IMR-90 (cell line): Measurements from ENCODE around the gene SPATA31E1. TPM values are rescaled to one million over a fixed set of nuclear protein-coding genes. Genes with fewer than 3 reads are reported as not detected.
"Not testable (repeated sequence)": the region's sequence is repeated elsewhere in the genome, so short reads cannot be mapped to it uniquely, and the experiment has no call there.

Experiments used
- ATAC-seq: fragments of 200-7000 bp; cut with Tn5 transposase; 2 replicates; pipeline ENCODE4 v1.9.1; 2020; ENCODE audit warnings: low read depth, mild to moderate bottlenecking, moderate library complexity
- BruUV-seq: library from RNA; stranded (reverse); fragments of 400-500 nt; replicated peaks from 2 replicates; lab custom pipeline; 2021; lab: Mats Ljungman, UMichigan
- CTCF ChIA-PET: fragments of 300-600 bp; formaldehyde crosslinking; extraction: SDS; loops from one replicate; lab custom pipeline; 2021; ENCODE audit warnings: antibody characterized with exemption; lab: Yijun Ruan, JAX
- POLR2A ChIA-PET: fragments of 300-600 bp; sonication (Branson Sonifier 250); formaldehyde crosslinking; loops from one replicate; lab custom pipeline; 2022; ENCODE audit warnings: antibody characterized with exemption; ENCODE audit not compliant: unreplicated experiment; lab: Charles Lee
- DNase-seq: peaks from one replicate; pipeline ENCODE4 v3.0.0; 2013
- H2AFZ ChIP-seq: replicated peaks from 2 replicates; pipeline ENCODE3; 2013; ENCODE audit warnings: low read length, mild to moderate bottlenecking; ENCODE audit not compliant: poor library complexity
- H2AK5ac ChIP-seq: 2 replicates; pipeline ENCODE4 v1.6.1; 2013; ENCODE audit warnings: low read depth, low read length, inconsistent platforms
- H2AK9ac ChIP-seq: replicated peaks from 2 replicates; pipeline ENCODE3; 2013; ENCODE audit warnings: mild to moderate bottlenecking, low read depth, low read length, moderate library complexity; ENCODE audit not compliant: poor library complexity
- H2BK120ac ChIP-seq: 2 replicates; pipeline ENCODE4 v1.6.1; 2013; ENCODE audit warnings: low read depth, low read length, inconsistent platforms
- H2BK15ac ChIP-seq: 3 replicates; pipeline ENCODE4 v1.6.1; 2013; ENCODE audit warnings: low read depth, low read length, inconsistent platforms
- H2BK20ac ChIP-seq: 2 replicates; pipeline ENCODE4 v1.6.1; 2013; ENCODE audit warnings: low read depth, mild to moderate bottlenecking, inconsistent platforms, low read length, moderate library complexity
- H2BK5ac ChIP-seq: 2 replicates; pipeline ENCODE4 v1.6.1; 2013; ENCODE audit warnings: mild to moderate bottlenecking, low read depth, low read length, inconsistent platforms; ENCODE audit not compliant: poor library complexity, severe bottlenecking
- H3K14ac ChIP-seq: replicated peaks from 2 replicates; pipeline ENCODE4 v1.6.1; 2013; ENCODE audit warnings: low read depth, low read length, inconsistent platforms
- H3K18ac ChIP-seq: 2 replicates; pipeline ENCODE4 v1.6.1; 2013; ENCODE audit warnings: low read depth, low read length, control low read depth
- H3K23ac ChIP-seq: 2 replicates; pipeline ENCODE4 v1.6.1; 2013; ENCODE audit warnings: low read depth, low read length, inconsistent platforms
- H3K27ac ChIP-seq: 2 replicates; pipeline ENCODE4 v1.5.1; 2013; ENCODE audit warnings: mild to moderate bottlenecking, control low read depth, low read length; ENCODE audit not compliant: insufficient read depth
- H3K27me3 ChIP-seq: 2 replicates; pipeline ENCODE4 v1.6.1; 2013; ENCODE audit warnings: low read length; ENCODE audit not compliant: control insufficient read depth, insufficient read depth
- H3K36me3 ChIP-seq: 2 replicates; pipeline ENCODE4 v1.6.1; 2013; ENCODE audit warnings: low read length, mixed read lengths; ENCODE audit not compliant: control insufficient read depth, insufficient read depth
- H3K4ac ChIP-seq: 2 replicates; pipeline ENCODE4 v1.6.1; 2013; ENCODE audit warnings: low read depth, low read length, inconsistent platforms
- H3K4me1 ChIP-seq: 2 replicates; pipeline ENCODE4 v1.6.1; 2013; ENCODE audit warnings: low read length, mixed read lengths; ENCODE audit not compliant: control insufficient read depth, insufficient read depth
- H3K4me2 ChIP-seq: 2 replicates; pipeline ENCODE4 v1.6.1; 2013; ENCODE audit warnings: low read depth, mild to moderate bottlenecking, control low read depth, low read length, moderate library complexity
- H3K4me3 ChIP-seq: 2 replicates; pipeline ENCODE4 v1.5.1; 2013; ENCODE audit warnings: low read depth, mild to moderate bottlenecking, control low read depth, low read length, moderate library complexity; ENCODE audit not compliant: insufficient read depth
- H3K56ac ChIP-seq: 2 replicates; pipeline ENCODE4 v1.6.1; 2013; ENCODE audit warnings: low read length, inconsistent platforms; ENCODE audit not compliant: insufficient read depth; ENCODE audit errors: extremely low read depth
- H3K79me1 ChIP-seq, 2 experiments: 2 replicates each; pipeline ENCODE4 v1.6.1; 2013; ENCODE audit warnings: low read length in 2 of 2, inconsistent platforms in 1 of 2, low read depth in 1 of 2
- H3K9ac ChIP-seq: 2 replicates; pipeline ENCODE4 v1.6.1; 2013; ENCODE audit warnings: low read depth, low read length, control low read depth
- H3K9me1 ChIP-seq: 2 replicates; pipeline ENCODE4 v1.6.1; 2013; ENCODE audit warnings: low read length, inconsistent platforms; ENCODE audit not compliant: insufficient read depth
- H3K9me3 ChIP-seq: 2 replicates; pipeline ENCODE4 v1.6.1; 2013; ENCODE audit warnings: low read length; ENCODE audit not compliant: control insufficient read depth, insufficient read depth
- H4K20me1 ChIP-seq: 2 replicates; pipeline ENCODE4 v1.6.1; 2013; ENCODE audit warnings: low read length, inconsistent platforms; ENCODE audit not compliant: insufficient read depth
- H4K5ac ChIP-seq: 2 replicates; pipeline ENCODE4 v1.6.1; 2013; ENCODE audit warnings: mild to moderate bottlenecking, low read depth, low read length, control low read depth
- H4K8ac ChIP-seq, 2 experiments: 2 replicates each; pipeline ENCODE4 v1.6.1; 2013; ENCODE audit warnings: low read depth in 2 of 2, low read length in 2 of 2, control low read depth in 1 of 2, inconsistent platforms in 1 of 2
- H4K91ac ChIP-seq: 2 replicates; pipeline ENCODE4 v1.6.1; 2013; ENCODE audit warnings: low read depth, low read length, inconsistent platforms; ENCODE audit not compliant: insufficient read depth
- CEBPB ChIP-seq: IDR thresholded peaks from 2 replicates; pipeline ENCODE4 v1.6.1; 2012; ENCODE audit warnings: low read depth, low read length, improper control_type of control experiment
- RCOR1 ChIP-seq: IDR thresholded peaks from 2 replicates; pipeline ENCODE4 v1.6.1; 2012; ENCODE audit warnings: mild to moderate bottlenecking, low read length, improper control_type of control experiment; ENCODE audit not compliant: insufficient replicate concordance
- USF2 ChIP-seq: fragments of 150-350 bp; IDR thresholded peaks from 2 replicates; pipeline ENCODE4 v1.6.1; 2017; ENCODE audit warnings: mild to moderate bottlenecking, antibody characterized with exemption, low read length, low read depth
- WGBS, 2 experiments: methylation state at CpG; one replicate each; pipeline versions ENCODE4 v1.1.5 to v1.1.7; 2013; ENCODE audit warnings: missing lambda C conversion rate in 2 of 2; ENCODE audit not compliant: insufficient read length in 1 of 2; ENCODE audit errors: extremely low coverage in 2 of 2; 5-methylcytosine and 5-hydroxymethylcytosine counted together
- dilution Hi-C: fragments of 300-500 bp; cut with HindIII; formaldehyde crosslinking; loops from one replicate; pipeline ENCODE4 v1.14.3; 2018; ENCODE audit warnings: low sequenced_read_pairs; ENCODE audit not compliant: unreplicated experiment
- in situ Hi-C: fragments of 300-500 bp; cut with MboI; formaldehyde crosslinking; loops from 3 replicates; pipeline ENCODE4 v1.14.3; 2019; ENCODE audit warnings: low sequenced_read_pairs, inconsistent platforms, mixed read lengths
- intact Hi-C: fragments of 100-400 bp; cut with micrococcal nuclease; formaldehyde crosslinking; loops from 2 replicates; pipeline ENCODE4 v1.10.0; 2022
- polyA plus RNA-seq, 3 experiments: library from polyadenylated mRNA; depleted of rRNA; stranded (reverse); fragments of >200 nt; gene quantifications; 2 replicates each; pipeline ENCODE4 v1.2.3, GENCODE V29; 2012; ENCODE audit warnings: low replicate concordance in 1 of 3
- total RNA-seq: library from RNA; depleted of rRNA; stranded (reverse); fragments of >200 nt; gene quantifications from 2 replicates; pipeline ENCODE4 v1.2.3, GENCODE V29; 2012

Gene SPATA31E1
- total and polyA plus RNA-seq, 2 of the 4 experiments (the other 2 are of a cell fraction) = 0.03 TPM; not detected in 1

GRCh38 chr9:87898151-87898550, 15.5 kb downstream of the SPATA31E1 start:
- TF ChIP-seq CEBPB = no peak
- no peak for TF ChIP-seq RCOR1
- no peak for TF ChIP-seq USF2

DNA sequence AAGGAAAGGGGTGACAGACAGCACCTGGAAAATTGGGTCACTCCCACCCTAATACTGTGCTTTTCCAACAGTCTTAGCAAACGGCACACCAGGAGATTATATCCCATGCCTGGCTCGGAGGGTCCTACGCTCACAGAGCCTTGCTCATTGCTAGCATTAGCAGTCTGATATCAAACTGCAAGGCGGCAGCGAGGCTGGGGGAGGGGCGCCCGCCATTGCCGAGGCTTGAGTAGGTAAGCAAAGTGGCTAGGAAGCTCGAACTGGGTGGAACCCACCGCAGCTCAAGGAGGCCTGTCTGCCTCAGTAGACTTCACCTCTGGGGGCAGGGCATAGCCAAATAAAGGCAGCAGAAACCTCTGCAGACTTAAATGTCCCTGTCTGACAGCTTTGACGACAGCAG, 19.7 kb downstream of the SPATA31E1 start:
- BruUV-seq, H3K79me1 ChIP-seq, H3K9ac ChIP-seq, H3K27me3 ChIP-seq, H2BK15ac ChIP-seq, ATAC-seq, H2AK5ac ChIP-seq, H3K14ac ChIP-seq, H3K27ac ChIP-seq, H3K4me3 ChIP-seq, H3K23ac ChIP-seq, H3K36me3 ChIP-seq, CTCF ChIA-PET, H4K91ac ChIP-seq, H3K4me1 ChIP-seq, H3K9me1 ChIP-seq, H3K9me3 ChIP-seq, H4K20me1 ChIP-seq, H2BK5ac ChIP-seq, H3K4ac ChIP-seq, H2AFZ ChIP-seq, H3K18ac ChIP-seq, H2AK9ac ChIP-seq, H2BK20ac ChIP-seq, intact Hi-C loops, dilution Hi-C loops, H4K5ac ChIP-seq, in situ Hi-C loops, H3K4me2 ChIP-seq, H2BK120ac ChIP-seq, POLR2A ChIA-PET, DNase-seq, H3K56ac ChIP-seq, H4K8ac ChIP-seq: not testable (repeated sequence)
- 89% methylated on average over 5 of the region's 11 CpGs; no CpG with 5 or more reads in 1 of the 2 experiments for WGBS, 2 experiments

More at GRCh38 chr9:87898151-87898550, 15.5 kb downstream of the SPATA31E1 start:
- Histone ChIP-seq H2AK5ac (no peak overlapping the region), H3K4me1 (no peaks in the 10 kb centered on the region), H3K9me1 (no peaks in the 10 kb centered on the region), H2AK9ac (no peak overlapping the region), H3K56ac (no peak overlapping the region), H4K91ac (no peak overlapping the region), H3K4ac (no peak overlapping the region), H3K14ac (no peak overlapping the region), H2BK5ac (no peak overlapping the region), H4K8ac (no peak overlapping the region), H2BK120ac (no peak overlapping the region), H3K23ac (no peak overlapping the region), H2BK20ac (no peak overlapping the region), H4K20me1 (no peaks in the 10 kb centered on the region), H3K9me3 (no peaks in the 10 kb centered on the region; the same call in 1 of the 2 replicates), H3K79me1 (no peaks in the 10 kb centered on the region), H4K5ac (no peak overlapping the region), H3K4me2 (no peak overlapping the region), H3K27me3 (no peaks in the 10 kb centered on the region), H3K18ac (no peak overlapping the region), H2BK15ac (no peak overlapping the region), H3K4me3 (no peak overlapping the region), H3K36me3 (no peaks in the 10 kb centered on the region), H3K9ac (no peak overlapping the region), H3K27ac (no peak overlapping the region), H2AFZ (no peak overlapping the region)
- intact Hi-C loops (no loop called here), dilution Hi-C loops (no loop called here), in situ Hi-C loops (no loop called here)
- no TSS peak for BruUV-seq
- DNase-seq (peak; percentile 34), ATAC-seq (no peak)
- ChIA-PET CTCF (no interaction called here), POLR2A (no interaction called here)
